ENCODE results near the gene CHM. TPM values are rescaled to one million over a fixed set of nuclear protein-coding genes. Genes with fewer than 3 reads are reported as not detected.

CHM gene
- total and polyA plus RNA-seq, 10 of the 15 experiments (the other 5 are each of a cell fraction or from before 2014, with no cell fraction given): 4.8 to 19.0 (median 8.0) TPM

GRCh38 chrX:86047174-86047935 is at the start of gene CHM (continued):
- TF ChIP-seq, protein P1, sequence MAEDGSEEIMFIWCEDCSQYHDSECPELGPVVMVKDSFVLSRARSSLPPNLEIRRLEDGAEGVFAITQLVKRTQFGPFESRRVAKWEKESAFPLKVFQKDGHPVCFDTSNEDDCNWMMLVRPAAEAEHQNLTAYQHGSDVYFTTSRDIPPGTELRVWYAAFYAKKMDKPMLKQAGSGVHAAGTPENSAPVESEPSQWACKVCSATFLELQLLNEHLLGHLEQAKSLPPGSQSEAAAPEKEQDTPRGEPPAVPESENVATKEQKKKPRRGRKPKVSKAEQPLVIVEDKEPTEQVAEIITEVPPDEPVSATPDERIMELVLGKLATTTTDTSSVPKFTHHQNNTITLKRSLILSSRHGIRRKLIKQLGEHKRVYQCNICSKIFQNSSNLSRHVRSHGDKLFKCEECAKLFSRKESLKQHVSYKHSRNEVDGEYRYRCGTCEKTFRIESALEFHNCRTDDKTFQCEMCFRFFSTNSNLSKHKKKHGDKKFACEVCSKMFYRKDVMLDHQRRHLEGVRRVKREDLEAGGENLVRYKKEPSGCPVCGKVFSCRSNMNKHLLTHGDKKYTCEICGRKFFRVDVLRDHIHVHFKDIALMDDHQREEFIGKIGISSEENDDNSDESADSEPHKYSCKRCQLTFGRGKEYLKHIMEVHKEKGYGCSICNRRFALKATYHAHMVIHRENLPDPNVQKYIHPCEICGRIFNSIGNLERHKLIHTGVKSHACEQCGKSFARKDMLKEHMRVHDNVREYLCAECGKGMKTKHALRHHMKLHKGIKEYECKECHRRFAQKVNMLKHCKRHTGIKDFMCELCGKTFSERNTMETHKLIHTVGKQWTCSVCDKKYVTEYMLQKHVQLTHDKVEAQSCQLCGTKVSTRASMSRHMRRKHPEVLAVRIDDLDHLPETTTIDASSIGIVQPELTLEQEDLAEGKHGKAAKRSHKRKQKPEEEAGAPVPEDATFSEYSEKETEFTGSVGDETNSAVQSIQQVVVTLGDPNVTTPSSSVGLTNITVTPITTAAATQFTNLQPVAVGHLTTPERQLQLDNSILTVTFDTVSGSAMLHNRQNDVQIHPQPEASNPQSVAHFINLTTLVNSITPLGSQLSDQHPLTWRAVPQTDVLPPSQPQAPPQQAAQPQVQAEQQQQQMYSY (CRISPR knock-in tag; IDR thresholded peaks at IDR 0.05): no peak

GRCh38 chrX:86078650-86079049 is 31.3 kb upstream of the CHM start:
- ChIA-PET RAD21 (ENCODE audit: unreplicated experiment) (no interaction called here), POLR2A (no interaction called here), SMC1A (ENCODE audit: uncharacterized antibody, unreplicated experiment) (no interaction called here), CTCF (no interaction called here)
- intact Hi-C loops (cut with micrococcal nuclease; ENCODE audit: unreplicated experiment): no loop called here
- H3K27me3 ChIP-seq (replicated peaks in 1 of 2; ENCODE audit: control insufficient read depth in 2 of 2, insufficient read depth in 2 of 2, low read length in 1 of 2): no peaks in the 10 kb centered on the region
- no peak overlapping the region for H2AFZ ChIP-seq (ENCODE audit: control insufficient read depth, low read depth, low read length)
- H3K79me2 ChIP-seq (ENCODE audit: control insufficient read depth, insufficient read depth, low read length): no peaks in the 10 kb centered on the region
- in situ Hi-C loops (cut with MboI): loop anchor here (5.0 kb wide), 1 partner anchor 49 kb away; no protein-coding TSS in a partner anchor
- no peak overlapping the region for H3K4me3 ChIP-seq
- DNase-seq (ENCODE audit: low read depth, low spot score) (no peak), ATAC-seq (no peak), FAIRE-seq (no peak)
- H3K4me2 ChIP-seq (ENCODE audit: control insufficient read depth, insufficient read depth): no peak overlapping the region
- BruUV-seq (replicated peaks): no TSS peak
- H3K9ac ChIP-seq (ENCODE audit: control insufficient read depth, insufficient read depth, low read length): no peak overlapping the region
- no peak overlapping the region for H3K27ac ChIP-seq (ENCODE audit: control insufficient read depth, insufficient read depth)
- H3K36me3 ChIP-seq (ENCODE audit: control insufficient read depth in 2 of 2, insufficient read depth in 2 of 2, low read length in 1 of 2): no peaks in the 10 kb centered on the region
- H3K4me1 ChIP-seq (ENCODE audit: control insufficient read depth, insufficient read depth, low read length): no peaks in the 10 kb centered on the region
- WGBS (ENCODE audit: insufficient coverage, insufficient replicate concordance, low lambda C conversion rate, missing lambda C conversion rate): 26% methylated on average over 5 of the region's 5 CpGs
- no peaks in the 10 kb centered on the region for H3K9me3 ChIP-seq (replicated peaks; ENCODE audit: control insufficient read depth, insufficient read depth, low read length)
- H4K20me1 ChIP-seq (ENCODE audit: control insufficient read depth, insufficient read depth): no peaks in the 10 kb centered on the region
- no peak for TF ChIP-seq ZNF384 (IDR thresholded peaks at IDR 0.05; ENCODE audit: borderline replicate concordance, low read depth, low read length)
- no peak for TF ChIP-seq MYC (IDR thresholded peaks at IDR 0.05; ENCODE audit: insufficient read depth, insufficient read length, insufficient replicate concordance, low read length, severe bottlenecking)
- TF ChIP-seq, protein P2, sequence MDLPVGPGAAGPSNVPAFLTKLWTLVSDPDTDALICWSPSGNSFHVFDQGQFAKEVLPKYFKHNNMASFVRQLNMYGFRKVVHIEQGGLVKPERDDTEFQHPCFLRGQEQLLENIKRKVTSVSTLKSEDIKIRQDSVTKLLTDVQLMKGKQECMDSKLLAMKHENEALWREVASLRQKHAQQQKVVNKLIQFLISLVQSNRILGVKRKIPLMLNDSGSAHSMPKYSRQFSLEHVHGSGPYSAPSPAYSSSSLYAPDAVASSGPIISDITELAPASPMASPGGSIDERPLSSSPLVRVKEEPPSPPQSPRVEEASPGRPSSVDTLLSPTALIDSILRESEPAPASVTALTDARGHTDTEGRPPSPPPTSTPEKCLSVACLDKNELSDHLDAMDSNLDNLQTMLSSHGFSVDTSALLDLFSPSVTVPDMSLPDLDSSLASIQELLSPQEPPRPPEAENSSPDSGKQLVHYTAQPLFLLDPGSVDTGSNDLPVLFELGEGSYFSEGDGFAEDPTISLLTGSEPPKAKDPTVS (IDR thresholded peaks at IDR 0.05; ENCODE audit: low read depth, low read length): no peak
- no peak for TF ChIP-seq IKZF2 (IDR thresholded peaks at IDR 0.05)
- no peak for TF ChIP-seq FOXM1 (IDR thresholded peaks at IDR 0.05; ENCODE audit: low read depth, low read length)
- no peak for TF ChIP-seq TAF1 (IDR thresholded peaks at IDR 0.05; ENCODE audit: borderline replicate concordance, low read depth, low read length)
- no peak for TF ChIP-seq SIN3A (IDR thresholded peaks at IDR 0.05; ENCODE audit: low read depth, low read length)
- TF ChIP-seq HDAC2 (IDR thresholded peaks at IDR 0.05): no peak
- no peak for TF ChIP-seq NR2C2 (IDR thresholded peaks at IDR 0.05; ENCODE audit: borderline replicate concordance, control insufficient read depth, insufficient read length, low read depth)
- no peak for TF ChIP-seq E2F8 (IDR thresholded peaks at IDR 0.05; ENCODE audit: low read depth, partially characterized antibody)
- no peak for TF ChIP-seq RB1 (IDR thresholded peaks at IDR 0.05; ENCODE audit: borderline replicate concordance)
- no peak for TF ChIP-seq BACH1 (IDR thresholded peaks at IDR 0.05; ENCODE audit: borderline replicate concordance)
- TF ChIP-seq BHLHE40 (IDR thresholded peaks at IDR 0.05; ENCODE audit: borderline replicate concordance in 1 of 2, low read depth in 2 of 2, low read length in 1 of 2): no peak
